GM23338 (cell line): ENCODE results near the gene IRF1.

Source experiments
- CREB1 ChIP-seq: fragments of 250-450 bp; sonication (Bioruptor Pico); IDR thresholded peaks from 2 replicates; pipeline ENCODE4 v1.5.0; 2020; ENCODE audit warnings: low read depth, mild to moderate bottlenecking, moderate library complexity
- EZH2 ChIP-seq: fragments of 200-600 bp; sonication (generic); IDR thresholded peaks from one replicate; pipeline ENCODE4 v1.8.0; 2017; ENCODE audit warnings: antibody characterized with exemption, mild to moderate bottlenecking, low read depth; ENCODE audit not compliant: unreplicated experiment
- EZH2phosphoT487 ChIP-seq: fragments of 200-600 bp; sonication (generic); IDR thresholded peaks from one replicate; pipeline ENCODE4 v1.8.1; 2018; ENCODE audit warnings: antibody characterized with exemption; ENCODE audit not compliant: unreplicated experiment
- JUNB ChIP-seq: IDR thresholded peaks from one replicate; pipeline ENCODE4 v1.6.1; 2016; ENCODE audit warnings: antibody characterized with exemption; ENCODE audit not compliant: unreplicated experiment
- NANOG ChIP-seq: IDR thresholded peaks from 2 replicates; pipeline ENCODE4 v1.6.1; 2016; ENCODE audit warnings: antibody characterized with exemption, borderline replicate concordance
- POLR2AphosphoS5 ChIP-seq: IDR thresholded peaks from 2 replicates; pipeline ENCODE4 v1.6.1; 2016; ENCODE audit warnings: antibody characterized with exemption, low read depth
- STAT1 ChIP-seq: IDR thresholded peaks from one replicate; pipeline ENCODE4 v1.6.1; 2016; ENCODE audit warnings: antibody characterized with exemption; ENCODE audit not compliant: unreplicated experiment
- ZNF114 ChIP-seq: fragments of 250-450 bp; sonication (Bioruptor Pico); IDR thresholded peaks from 2 replicates; pipeline ENCODE4 v1.5.0; 2020; ENCODE audit warnings: mild to moderate bottlenecking, moderate library complexity
- TF ChIP-seq, protein P1 (sequence below), 2 experiments: fragments of 200-600 bp in 1 of 2; sonication (generic) in 1 of 2; conservative IDR thresholded peaks; 2 replicates each; pipeline versions ENCODE4 v1.5.1 to v1.6.1; 2016 to 2017; ENCODE audit warnings: antibody characterized with exemption in 2 of 2, low read depth in 2 of 2, mild to moderate bottlenecking in 2 of 2, moderate library complexity in 1 of 2
- TF ChIP-seq, protein P2 (sequence below): IDR thresholded peaks from 2 replicates; pipeline ENCODE4 v1.6.1; 2016; ENCODE audit warnings: antibody characterized with exemption
- TF ChIP-seq, protein P3 (sequence below): IDR thresholded peaks from one replicate; pipeline ENCODE4 v1.6.1; 2018; ENCODE audit warnings: antibody characterized with exemption; ENCODE audit not compliant: unreplicated experiment

DNA sequence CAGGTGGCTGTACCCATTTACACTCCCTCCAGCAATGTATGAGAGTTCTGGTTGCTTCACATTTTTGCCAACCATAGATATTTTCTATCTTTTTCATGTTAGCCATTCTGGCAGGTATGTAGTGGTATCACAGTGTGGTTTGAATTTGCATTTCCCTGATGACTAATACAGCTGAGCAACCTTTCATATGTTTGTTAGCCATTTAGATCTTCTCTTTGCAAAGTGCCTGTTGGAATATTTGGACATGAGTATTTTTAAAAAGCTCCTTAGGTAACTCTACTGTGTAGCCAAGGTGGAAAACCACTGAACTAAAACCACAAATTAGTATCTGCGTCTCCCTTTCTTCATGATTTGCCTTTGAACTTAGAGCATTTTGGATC is 31.9 kb downstream of the IRF1 start:
- TF ChIP-seq, protein P1, sequence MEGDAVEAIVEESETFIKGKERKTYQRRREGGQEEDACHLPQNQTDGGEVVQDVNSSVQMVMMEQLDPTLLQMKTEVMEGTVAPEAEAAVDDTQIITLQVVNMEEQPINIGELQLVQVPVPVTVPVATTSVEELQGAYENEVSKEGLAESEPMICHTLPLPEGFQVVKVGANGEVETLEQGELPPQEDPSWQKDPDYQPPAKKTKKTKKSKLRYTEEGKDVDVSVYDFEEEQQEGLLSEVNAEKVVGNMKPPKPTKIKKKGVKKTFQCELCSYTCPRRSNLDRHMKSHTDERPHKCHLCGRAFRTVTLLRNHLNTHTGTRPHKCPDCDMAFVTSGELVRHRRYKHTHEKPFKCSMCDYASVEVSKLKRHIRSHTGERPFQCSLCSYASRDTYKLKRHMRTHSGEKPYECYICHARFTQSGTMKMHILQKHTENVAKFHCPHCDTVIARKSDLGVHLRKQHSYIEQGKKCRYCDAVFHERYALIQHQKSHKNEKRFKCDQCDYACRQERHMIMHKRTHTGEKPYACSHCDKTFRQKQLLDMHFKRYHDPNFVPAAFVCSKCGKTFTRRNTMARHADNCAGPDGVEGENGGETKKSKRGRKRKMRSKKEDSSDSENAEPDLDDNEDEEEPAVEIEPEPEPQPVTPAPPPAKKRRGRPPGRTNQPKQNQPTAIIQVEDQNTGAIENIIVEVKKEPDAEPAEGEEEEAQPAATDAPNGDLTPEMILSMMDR (conservative IDR thresholded peaks at IDR 0.05; ENCODE audit: low read depth in 2 of 2) = no peak
- TF ChIP-seq CREB1 (no peak), EZH2 (no peak), STAT1 (no peak), EZH2phosphoT487 (no peak), POLR2AphosphoS5 (no peak), JUNB (no peak), NANOG (no peak), ZNF114 (CRISPR knock-in tag) (no peak)
- TF ChIP-seq, protein P2, sequence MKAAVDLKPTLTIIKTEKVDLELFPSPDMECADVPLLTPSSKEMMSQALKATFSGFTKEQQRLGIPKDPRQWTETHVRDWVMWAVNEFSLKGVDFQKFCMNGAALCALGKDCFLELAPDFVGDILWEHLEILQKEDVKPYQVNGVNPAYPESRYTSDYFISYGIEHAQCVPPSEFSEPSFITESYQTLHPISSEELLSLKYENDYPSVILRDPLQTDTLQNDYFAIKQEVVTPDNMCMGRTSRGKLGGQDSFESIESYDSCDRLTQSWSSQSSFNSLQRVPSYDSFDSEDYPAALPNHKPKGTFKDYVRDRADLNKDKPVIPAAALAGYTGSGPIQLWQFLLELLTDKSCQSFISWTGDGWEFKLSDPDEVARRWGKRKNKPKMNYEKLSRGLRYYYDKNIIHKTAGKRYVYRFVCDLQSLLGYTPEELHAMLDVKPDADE = no peak
- TF ChIP-seq, protein P3, sequence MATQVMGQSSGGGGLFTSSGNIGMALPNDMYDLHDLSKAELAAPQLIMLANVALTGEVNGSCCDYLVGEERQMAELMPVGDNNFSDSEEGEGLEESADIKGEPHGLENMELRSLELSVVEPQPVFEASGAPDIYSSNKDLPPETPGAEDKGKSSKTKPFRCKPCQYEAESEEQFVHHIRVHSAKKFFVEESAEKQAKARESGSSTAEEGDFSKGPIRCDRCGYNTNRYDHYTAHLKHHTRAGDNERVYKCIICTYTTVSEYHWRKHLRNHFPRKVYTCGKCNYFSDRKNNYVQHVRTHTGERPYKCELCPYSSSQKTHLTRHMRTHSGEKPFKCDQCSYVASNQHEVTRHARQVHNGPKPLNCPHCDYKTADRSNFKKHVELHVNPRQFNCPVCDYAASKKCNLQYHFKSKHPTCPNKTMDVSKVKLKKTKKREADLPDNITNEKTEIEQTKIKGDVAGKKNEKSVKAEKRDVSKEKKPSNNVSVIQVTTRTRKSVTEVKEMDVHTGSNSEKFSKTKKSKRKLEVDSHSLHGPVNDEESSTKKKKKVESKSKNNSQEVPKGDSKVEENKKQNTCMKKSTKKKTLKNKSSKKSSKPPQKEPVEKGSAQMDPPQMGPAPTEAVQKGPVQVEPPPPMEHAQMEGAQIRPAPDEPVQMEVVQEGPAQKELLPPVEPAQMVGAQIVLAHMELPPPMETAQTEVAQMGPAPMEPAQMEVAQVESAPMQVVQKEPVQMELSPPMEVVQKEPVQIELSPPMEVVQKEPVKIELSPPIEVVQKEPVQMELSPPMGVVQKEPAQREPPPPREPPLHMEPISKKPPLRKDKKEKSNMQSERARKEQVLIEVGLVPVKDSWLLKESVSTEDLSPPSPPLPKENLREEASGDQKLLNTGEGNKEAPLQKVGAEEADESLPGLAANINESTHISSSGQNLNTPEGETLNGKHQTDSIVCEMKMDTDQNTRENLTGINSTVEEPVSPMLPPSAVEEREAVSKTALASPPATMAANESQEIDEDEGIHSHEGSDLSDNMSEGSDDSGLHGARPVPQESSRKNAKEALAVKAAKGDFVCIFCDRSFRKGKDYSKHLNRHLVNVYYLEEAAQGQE = no peak
